SK-N-SH (cell line): Measurements from ENCODE around the gene CEACAM16. TPM values are rescaled to one million over a fixed set of nuclear protein-coding genes. Genes with fewer than 3 reads are reported as not detected.
A peak's percentile ranks its signal among the peaks of the same experiment; 100 is the strongest.

Experiments used
- CTCF ChIA-PET: fragments of 300-600, 350-600 bp; formaldehyde crosslinking; extraction: SDS; loops from one replicate; lab custom pipeline; 2021; lab: Yijun Ruan, JAX
- POLR2A ChIA-PET: fragments of 350-600 bp; sonication (Branson Sonifier 250); formaldehyde crosslinking; extraction: SDS; loops from one replicate; lab custom pipeline; 2020; ENCODE audit warnings: antibody characterized with exemption, inconsistent platforms; lab: Yijun Ruan, JAX
- DNase-seq: peaks from one replicate; pipeline ENCODE4 v3.0.0; 2012
- H2AFZ ChIP-seq: fragments of 200-600 bp; sonication (generic); 2 replicates; pipeline ENCODE4 v1.8.1; 2016; ENCODE audit warnings: antibody characterized with exemption, mild to moderate bottlenecking, low read depth
- H3F3A ChIP-seq: fragments of 200-600 bp; sonication (generic); replicated peaks from 2 replicates; pipeline ENCODE3; 2016; ENCODE audit warnings: antibody characterized with exemption, mild to moderate bottlenecking; ENCODE audit not compliant: insufficient read depth
- H3K27ac ChIP-seq, 2 experiments: fragments of 200-500 bp in 1 of 2; fragments of 200-600 bp in 1 of 2; sonication (Bioruptor generic) in 1 of 2; sonication (generic), shearing (Covaris generic) in 1 of 2; 2 replicates each; pipeline versions ENCODE4 v1.5.1 to v1.6.1; 2014 to 2016; ENCODE audit warnings: low read depth in 2 of 2, inconsistent platforms in 1 of 2, low read length in 1 of 2, mild to moderate bottlenecking in 1 of 2, mixed read lengths in 1 of 2
- H3K27me3 ChIP-seq: fragments of 200-600 bp; sonication (generic), shearing (Covaris generic); 2 replicates; pipeline ENCODE4 v1.6.1; 2016; ENCODE audit warnings: mixed run types; ENCODE audit not compliant: insufficient read depth
- H3K36me3 ChIP-seq, 2 experiments: fragments of 200-500 bp in 1 of 2; fragments of 200-600 bp in 1 of 2; sonication (Bioruptor generic) in 1 of 2; sonication (generic) in 1 of 2; replicated peaks in 1 of 2; 2 replicates each; pipeline versions ENCODE3 to v1.5.1; 2014 to 2016; ENCODE audit warnings: low read length in 1 of 2, mild to moderate bottlenecking in 1 of 2; ENCODE audit not compliant: insufficient read depth in 2 of 2, control insufficient read depth in 1 of 2
- H3K4me1 ChIP-seq, 2 experiments: fragments of 200-500 bp in 1 of 2; fragments of 200-600 bp in 1 of 2; sonication (Bioruptor generic) in 1 of 2; sonication (generic), shearing (Covaris generic) in 1 of 2; 2 replicates each; pipeline versions ENCODE4 v1.5.1 to v1.6.1; 2014 to 2016; ENCODE audit warnings: low read depth in 1 of 2, low read length in 1 of 2, mixed run types in 1 of 2; ENCODE audit not compliant: insufficient read depth in 2 of 2, control insufficient read depth in 1 of 2
- H3K4me2 ChIP-seq: fragments of 200-600 bp; sonication (generic), shearing (Covaris generic); 2 replicates; pipeline ENCODE4 v1.6.1; 2017; ENCODE audit warnings: mixed run types
- H3K4me3 ChIP-seq, 2 experiments: fragments of 200-500 bp in 1 of 2; fragments of 200-600 bp in 1 of 2; sonication (Bioruptor generic) in 1 of 2; sonication (generic), shearing (Covaris generic) in 1 of 2; 2 replicates each; pipeline versions ENCODE4 v1.5.1 to v1.8.1; 2014 to 2016; ENCODE audit warnings: low read depth in 2 of 2, inconsistent platforms in 1 of 2, low read length in 1 of 2, mild to moderate bottlenecking in 1 of 2, mixed read lengths in 1 of 2, moderate library complexity in 1 of 2
- H3K79me2 ChIP-seq: fragments of 200-600 bp; sonication (generic); 2 replicates; pipeline ENCODE4 v1.8.1; 2017; ENCODE audit warnings: mild to moderate bottlenecking; ENCODE audit not compliant: insufficient read depth
- H3K9ac ChIP-seq: fragments of 200-600 bp; sonication (generic); 2 replicates; pipeline ENCODE4 v1.6.1; 2017; ENCODE audit warnings: mixed run types
- H3K9me2 ChIP-seq: fragments of 200-600 bp; sonication (generic); 2 replicates; pipeline ENCODE4 v1.6.1; 2017; ENCODE audit warnings: mixed run types
- H3K9me3 ChIP-seq: fragments of 200-600 bp; sonication (generic); 2 replicates; pipeline ENCODE4 v1.6.1; 2017; ENCODE audit warnings: mixed run types, mild to moderate bottlenecking, moderate library complexity
- H4K20me1 ChIP-seq: fragments of 200-600 bp; sonication (generic); 2 replicates; pipeline ENCODE4 v1.6.1; 2017; ENCODE audit warnings: mild to moderate bottlenecking, mixed run types; ENCODE audit not compliant: insufficient read depth
- CHD2 ChIP-seq: fragments of 150-350 bp; IDR thresholded peaks from 2 replicates; pipeline ENCODE4 v1.6.1; 2018; ENCODE audit warnings: low read length; ENCODE audit not compliant: partially characterized antibody
- EP300 ChIP-seq, 2 experiments: IDR thresholded peaks; 2 replicates each; pipeline versions ENCODE4 v1.4.0 to v1.6.1; 2012; ENCODE audit warnings: borderline replicate concordance in 1 of 2, low read depth in 1 of 2, low read length in 1 of 2
- EZH2phosphoT487 ChIP-seq: fragments of 200-600 bp; sonication (generic); IDR thresholded peaks from 2 replicates; pipeline ENCODE4 v1.6.1; 2017; ENCODE audit warnings: low read depth, mixed run types, mild to moderate bottlenecking, antibody characterized with exemption, moderate library complexity, borderline replicate concordance
- FOSL2 ChIP-seq: IDR thresholded peaks from 2 replicates; pipeline ENCODE4 v1.4.0; 2012; ENCODE audit warnings: low read depth, mild to moderate bottlenecking, moderate library complexity, borderline replicate concordance
- FOXM1 ChIP-seq: IDR thresholded peaks from 2 replicates; pipeline ENCODE4 v1.4.0; 2012; ENCODE audit warnings: low read depth, mild to moderate bottlenecking
- GABPA ChIP-seq: IDR thresholded peaks from 2 replicates; pipeline ENCODE4 v1.4.0; 2012; ENCODE audit warnings: low read depth, mild to moderate bottlenecking
- JUND ChIP-seq: IDR thresholded peaks from 2 replicates; pipeline ENCODE4 v1.4.0; 2012
- MXI1 ChIP-seq: IDR thresholded peaks from 2 replicates; pipeline ENCODE4 v1.6.1; 2012; ENCODE audit warnings: mild to moderate bottlenecking, low read depth, low read length, improper control_type of control experiment
- NFIC ChIP-seq: IDR thresholded peaks from 2 replicates; pipeline ENCODE4 v1.4.0; 2012; ENCODE audit warnings: borderline replicate concordance
- NRF1 ChIP-seq: IDR thresholded peaks from 2 replicates; pipeline ENCODE4 v1.6.1; 2012; ENCODE audit warnings: low read depth, mild to moderate bottlenecking, low read length
- SIN3A ChIP-seq: IDR thresholded peaks from 2 replicates; pipeline ENCODE4 v1.6.1; 2012; ENCODE audit warnings: low read depth, mild to moderate bottlenecking, low read length, moderate library complexity, borderline replicate concordance
- SMC3 ChIP-seq: IDR thresholded peaks from 2 replicates; pipeline ENCODE4 v1.6.1; 2012; ENCODE audit warnings: low read depth, low read length, improper control_type of control experiment
- TCF12 ChIP-seq: IDR thresholded peaks from 2 replicates; pipeline ENCODE4 v1.4.0; 2012
- TEAD4 ChIP-seq: IDR thresholded peaks from 2 replicates; pipeline ENCODE4 v1.4.0; 2012; ENCODE audit warnings: mild to moderate bottlenecking, borderline replicate concordance; ENCODE audit not compliant: insufficient read depth
- WGBS: methylation state at CpG from one replicate; pipeline ENCODE4 v1.1.6; 2017; ENCODE audit warnings: low lambda C conversion rate; 5-methylcytosine and 5-hydroxymethylcytosine counted together
- polyA plus RNA-seq, 3 experiments: library from polyadenylated mRNA; depleted of rRNA; stranded (reverse); fragments of >200 nt; gene quantifications; 2 replicates each; pipeline ENCODE4 v1.2.3, GENCODE V29; 2012
- TF ChIP-seq, protein P1 (sequence below): fragments of 150-350 bp; IDR thresholded peaks from 2 replicates; pipeline ENCODE4 v1.6.1; 2016; ENCODE audit warnings: mild to moderate bottlenecking, low read depth, low read length
- TF ChIP-seq, protein P2 (sequence below): IDR thresholded peaks from 2 replicates; pipeline ENCODE4 v1.4.0; 2012; ENCODE audit warnings: low read depth
- TF ChIP-seq, protein P3 (sequence below): IDR thresholded peaks from 2 replicates; pipeline ENCODE4 v1.4.0; 2012; ENCODE audit warnings: low read depth, borderline replicate concordance
- TF ChIP-seq, protein P4 (sequence below): fragments of 200-600 bp; sonication (generic); IDR thresholded peaks from 2 replicates; pipeline ENCODE4 v1.6.1; 2017; ENCODE audit warnings: antibody characterized with exemption, mild to moderate bottlenecking, moderate library complexity

The CEACAM16 gene
- polyA plus RNA-seq, 1 of the 3 experiments (the other 2 are of a cell fraction): not detected

DNA sequence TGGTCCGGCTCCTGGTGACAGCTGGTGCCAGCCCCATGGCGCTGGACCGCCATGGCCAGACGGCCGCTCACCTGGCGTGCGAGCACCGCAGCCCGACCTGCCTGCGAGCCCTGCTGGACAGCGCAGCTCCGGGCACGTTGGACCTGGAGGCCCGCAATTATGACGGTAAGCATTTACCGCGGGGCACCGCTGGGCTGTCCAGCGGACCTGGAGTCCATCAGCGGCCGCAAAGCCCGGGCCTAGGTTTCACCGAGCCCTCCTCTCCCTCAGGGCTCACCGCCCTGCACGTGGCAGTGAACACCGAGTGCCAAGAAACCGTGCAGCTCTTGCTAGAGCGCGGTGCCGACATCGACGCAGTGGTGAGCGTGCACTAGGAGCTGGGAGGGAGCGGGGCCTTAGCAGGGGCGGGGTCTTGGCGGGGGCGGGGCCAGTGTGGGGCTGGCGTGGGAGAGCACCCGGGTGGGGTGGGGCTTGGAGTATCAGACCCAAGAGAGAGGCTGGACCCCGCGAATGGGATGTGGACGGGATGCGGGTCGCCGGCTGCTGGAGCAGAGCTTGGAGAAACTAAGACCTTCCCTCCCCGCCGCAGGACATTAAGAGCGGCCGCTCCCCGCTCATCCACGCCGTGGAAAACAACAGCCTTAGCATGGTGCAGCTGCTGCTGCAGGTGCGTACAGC lies 58.2 kb downstream of the CEACAM16 start:
- no peak overlapping the region for H3K4me2 ChIP-seq
- peaks cover 13% of the 10 kb centered on the region for H3F3A ChIP-seq
- peaks cover 5% of the 10 kb centered on the region; the same call in 1 of the 2 replicates for H4K20me1 ChIP-seq
- no peak overlapping the region for H3K27ac ChIP-seq
- H3K79me2 ChIP-seq: 0 out of 2 replicates have a peak, but pooled peaks cover 5% of the 10 kb centered on the region
- peak; percentile 89 for DNase-seq
- WGBS: 76% methylated on average over 47 of the region's 53 CpGs
- TF ChIP-seq EZH2phosphoT487 (no peak), NFIC (no peak), JUND (no peak), FOXM1 (no peak), TEAD4 (no peak), GABPA (no peak), NRF1 (no peak), FOSL2 (no peak), MXI1 (no peak), SMC3 (no peak), TCF12 (no peak), EP300 (IDR thresholded peaks at IDR 0.05; ENCODE audit: borderline replicate concordance in 1 of 2, low read depth in 1 of 2, low read length in 1 of 2) (no peak), SIN3A (no peak), CHD2 (no peak)
- TF ChIP-seq, protein P1, sequence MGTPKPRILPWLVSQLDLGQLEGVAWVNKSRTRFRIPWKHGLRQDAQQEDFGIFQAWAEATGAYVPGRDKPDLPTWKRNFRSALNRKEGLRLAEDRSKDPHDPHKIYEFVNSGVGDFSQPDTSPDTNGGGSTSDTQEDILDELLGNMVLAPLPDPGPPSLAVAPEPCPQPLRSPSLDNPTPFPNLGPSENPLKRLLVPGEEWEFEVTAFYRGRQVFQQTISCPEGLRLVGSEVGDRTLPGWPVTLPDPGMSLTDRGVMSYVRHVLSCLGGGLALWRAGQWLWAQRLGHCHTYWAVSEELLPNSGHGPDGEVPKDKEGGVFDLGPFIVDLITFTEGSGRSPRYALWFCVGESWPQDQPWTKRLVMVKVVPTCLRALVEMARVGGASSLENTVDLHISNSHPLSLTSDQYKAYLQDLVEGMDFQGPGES: no peak
- TF ChIP-seq, protein P2, sequence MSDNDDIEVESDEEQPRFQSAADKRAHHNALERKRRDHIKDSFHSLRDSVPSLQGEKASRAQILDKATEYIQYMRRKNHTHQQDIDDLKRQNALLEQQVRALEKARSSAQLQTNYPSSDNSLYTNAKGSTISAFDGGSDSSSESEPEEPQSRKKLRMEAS: no peak
- TF ChIP-seq, protein P3, sequence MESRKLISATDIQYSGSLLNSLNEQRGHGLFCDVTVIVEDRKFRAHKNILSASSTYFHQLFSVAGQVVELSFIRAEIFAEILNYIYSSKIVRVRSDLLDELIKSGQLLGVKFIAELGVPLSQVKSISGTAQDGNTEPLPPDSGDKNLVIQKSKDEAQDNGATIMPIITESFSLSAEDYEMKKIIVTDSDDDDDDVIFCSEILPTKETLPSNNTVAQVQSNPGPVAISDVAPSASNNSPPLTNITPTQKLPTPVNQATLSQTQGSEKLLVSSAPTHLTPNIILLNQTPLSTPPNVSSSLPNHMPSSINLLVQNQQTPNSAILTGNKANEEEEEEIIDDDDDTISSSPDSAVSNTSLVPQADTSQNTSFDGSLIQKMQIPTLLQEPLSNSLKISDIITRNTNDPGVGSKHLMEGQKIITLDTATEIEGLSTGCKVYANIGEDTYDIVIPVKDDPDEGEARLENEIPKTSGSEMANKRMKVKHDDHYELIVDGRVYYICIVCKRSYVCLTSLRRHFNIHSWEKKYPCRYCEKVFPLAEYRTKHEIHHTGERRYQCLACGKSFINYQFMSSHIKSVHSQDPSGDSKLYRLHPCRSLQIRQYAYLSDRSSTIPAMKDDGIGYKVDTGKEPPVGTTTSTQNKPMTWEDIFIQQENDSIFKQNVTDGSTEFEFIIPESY: no peak
- TF ChIP-seq, protein P4, sequence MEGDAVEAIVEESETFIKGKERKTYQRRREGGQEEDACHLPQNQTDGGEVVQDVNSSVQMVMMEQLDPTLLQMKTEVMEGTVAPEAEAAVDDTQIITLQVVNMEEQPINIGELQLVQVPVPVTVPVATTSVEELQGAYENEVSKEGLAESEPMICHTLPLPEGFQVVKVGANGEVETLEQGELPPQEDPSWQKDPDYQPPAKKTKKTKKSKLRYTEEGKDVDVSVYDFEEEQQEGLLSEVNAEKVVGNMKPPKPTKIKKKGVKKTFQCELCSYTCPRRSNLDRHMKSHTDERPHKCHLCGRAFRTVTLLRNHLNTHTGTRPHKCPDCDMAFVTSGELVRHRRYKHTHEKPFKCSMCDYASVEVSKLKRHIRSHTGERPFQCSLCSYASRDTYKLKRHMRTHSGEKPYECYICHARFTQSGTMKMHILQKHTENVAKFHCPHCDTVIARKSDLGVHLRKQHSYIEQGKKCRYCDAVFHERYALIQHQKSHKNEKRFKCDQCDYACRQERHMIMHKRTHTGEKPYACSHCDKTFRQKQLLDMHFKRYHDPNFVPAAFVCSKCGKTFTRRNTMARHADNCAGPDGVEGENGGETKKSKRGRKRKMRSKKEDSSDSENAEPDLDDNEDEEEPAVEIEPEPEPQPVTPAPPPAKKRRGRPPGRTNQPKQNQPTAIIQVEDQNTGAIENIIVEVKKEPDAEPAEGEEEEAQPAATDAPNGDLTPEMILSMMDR: no peak
- TF ChIP-seq, all 33 proteins: peak for 0
- H3K4me3 ChIP-seq: peak overlapping the region in 1 of 2 experiments; percentile 28; a peak in 1 of 4 replicates
- H3K9me2 ChIP-seq: no peaks in the 10 kb centered on the region
- ChIA-PET CTCF (interaction anchor here (0.9 to 8.7 kb wide), 10 partner anchors 10 to 243 kb away, joined by 3 to 86 read pairs (median 4); no protein-coding TSS in a partner anchor), POLR2A (interaction anchor here (1.6 kb wide), 1 partner anchor 35 kb away, joined by 3 read pairs; no protein-coding TSS in a partner anchor)
- H2AFZ ChIP-seq: no peak overlapping the region
- H3K4me1 ChIP-seq: peaks cover 21 to 24% of the 10 kb centered on the region in 2 experiments; a peak in 3 of 4 replicates
- H3K9me3 ChIP-seq: no peaks in the 10 kb centered on the region
- H3K36me3 ChIP-seq: peaks cover 19 to 23% of the 10 kb centered on the region in 2 experiments
- no peak overlapping the region for H3K9ac ChIP-seq
- H3K27me3 ChIP-seq: no peaks in the 10 kb centered on the region
